NCI-H2227 (cell line): Measurements from ENCODE around the gene TTC21A.

Experiments used
- DNase-seq: peaks from one replicate; lab custom pipeline; 2025; ENCODE audit not compliant: unreplicated experiment; lab: John Stamatoyannopoulos, UW

TTC21A gene

GRCh38 chr3:39114456-39114855 is 7.0 kb downstream of the TTC21A start:
- no peak for DNase-seq

GRCh38 chr3:39115870-39116269 is 8.4 kb downstream of the TTC21A start:
- no peak for DNase-seq

GRCh38 chr3:39118079-39118478 is 10.6 kb downstream of the TTC21A start:
- no peak for DNase-seq

GRCh38 chr3:39118931-39119660 is 11.6 kb downstream of the TTC21A start:
- DNase-seq, result no peak

- DNase-seq, result no peak
Observed at GRCh38 chr3:39121621-39122020, 14.1 kb downstream of the TTC21A start.

GRCh38 chr3:39122813-39123212 is 15.3 kb downstream of the TTC21A start:
- DNase-seq, result no peak

- DNase-seq, result no peak
Observed at GRCh38 chr3:39124876-39125840, 17.7 kb downstream of the TTC21A start.

- no peak for DNase-seq
Observed at GRCh38 chr3:39125841-39126500, 18.5 kb downstream of the TTC21A start.

- DNase-seq, result no peak
Observed at GRCh38 chr3:39126532-39127071, 19.1 kb downstream of the TTC21A start.

- no peak for DNase-seq
Observed at GRCh38 chr3:39127269-39127907, 19.9 kb downstream of the TTC21A start.

- DNase-seq, result no peak
Observed at GRCh38 chr3:39127908-39128304, 20.4 kb downstream of the TTC21A start.

GRCh38 chr3:39128951-39129350 is 21.5 kb downstream of the TTC21A start:
- no peak for DNase-seq

GRCh38 chr3:39130026-39130425 is 22.5 kb downstream of the TTC21A start:
- DNase-seq, result no peak

- no peak for DNase-seq
Observed at GRCh38 chr3:39130693-39131265, 23.3 kb downstream of the TTC21A start.

- DNase-seq, result no peak
Observed at GRCh38 chr3:39132096-39133092, 24.9 kb downstream of the TTC21A start.

GRCh38 chr3:39133093-39133490 is 25.6 kb downstream of the TTC21A start:
- DNase-seq, result no peak

GRCh38 chr3:39133822-39134221 is 26.3 kb downstream of the TTC21A start:
- no peak for DNase-seq

- DNase-seq, result no peak
Observed at GRCh38 chr3:39134305-39134704, 26.8 kb downstream of the TTC21A start.

- no peak for DNase-seq
Observed at GRCh38 chr3:39135170-39135805, 27.8 kb downstream of the TTC21A start.
